M059J (cell line): ENCODE measurements around the gene GYPA. TPM values are rescaled to one million over a fixed set of nuclear protein-coding genes. Genes with fewer than 3 reads are reported as not detected.
"Not testable (repeated sequence)": the region's sequence is repeated elsewhere in the genome, so short reads cannot be mapped to it uniquely, and the experiment has no call there.

ENCODE experiments used
- DNase-seq: peaks from one replicate; pipeline ENCODE4 v3.0.0-alpha.2; 2012; ENCODE audit warnings: low read depth
- total RNA-seq: library from RNA; depleted of rRNA; stranded (reverse); fragments of >200 nt; shearing (Covaris generic); gene quantifications from 2 replicates; pipeline ENCODE4 v1.2.3, GENCODE V29; 2014

Gene GYPA
- total RNA-seq, 1 experiment from 2014 or later: not detected

DNA sequence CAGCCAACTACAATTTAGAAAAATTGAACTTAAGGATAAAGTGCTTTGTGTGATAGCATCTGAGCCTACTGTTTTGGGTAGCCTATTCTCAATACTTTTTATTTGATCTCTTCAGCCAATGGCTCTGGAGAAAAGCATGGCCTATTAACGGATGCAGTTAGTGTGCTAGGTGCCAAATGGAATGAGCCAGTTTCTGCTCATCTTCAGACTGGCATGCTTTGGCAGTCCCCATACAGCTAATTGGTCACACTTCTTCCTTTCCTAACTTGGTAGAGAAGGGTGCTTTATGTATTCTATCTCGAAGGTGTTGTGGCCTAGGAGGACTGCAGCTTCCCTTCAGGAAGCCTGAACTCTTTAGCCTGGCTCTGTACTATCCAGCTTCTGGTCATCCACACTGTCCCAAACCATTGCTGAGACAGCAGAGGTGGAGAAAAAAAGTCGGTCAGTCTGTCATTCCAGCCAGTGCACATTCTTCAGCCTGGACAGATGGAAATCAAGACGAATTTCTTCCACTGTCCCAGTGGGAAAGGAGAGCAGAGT lies 11.1 kb downstream of the GYPA start:
- DNase-seq: not testable (repeated sequence)

DNA sequence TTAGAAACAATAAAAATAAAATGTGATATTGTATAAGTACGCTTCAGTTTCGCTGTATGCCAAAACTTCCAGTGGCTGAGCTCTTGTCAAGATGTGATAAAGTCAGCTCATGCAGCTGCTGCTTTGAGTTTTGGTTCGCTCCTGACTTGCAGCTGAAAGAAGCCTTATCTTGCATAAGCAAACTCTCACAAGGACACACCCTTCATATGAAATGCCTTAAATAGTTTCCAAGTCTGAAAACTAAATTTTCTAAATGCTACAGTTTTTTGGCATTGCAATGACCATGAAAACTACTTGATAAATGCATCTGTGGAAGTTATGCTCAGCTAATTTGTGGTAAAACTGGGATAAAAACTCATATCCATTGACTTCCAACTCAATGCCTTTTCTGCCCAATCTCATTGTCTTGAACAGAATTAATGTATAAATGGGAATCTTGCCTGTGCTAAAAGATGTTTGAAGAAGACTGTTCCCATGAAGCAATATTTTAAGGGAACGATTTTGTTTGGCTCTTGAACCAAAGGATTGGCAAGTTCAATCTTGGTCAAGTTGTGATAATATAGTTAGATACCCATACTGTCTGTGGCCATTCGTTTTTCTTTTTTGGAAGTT lies 11.7 kb downstream of the GYPA start:
- DNase-seq: not testable (repeated sequence)

DNA sequence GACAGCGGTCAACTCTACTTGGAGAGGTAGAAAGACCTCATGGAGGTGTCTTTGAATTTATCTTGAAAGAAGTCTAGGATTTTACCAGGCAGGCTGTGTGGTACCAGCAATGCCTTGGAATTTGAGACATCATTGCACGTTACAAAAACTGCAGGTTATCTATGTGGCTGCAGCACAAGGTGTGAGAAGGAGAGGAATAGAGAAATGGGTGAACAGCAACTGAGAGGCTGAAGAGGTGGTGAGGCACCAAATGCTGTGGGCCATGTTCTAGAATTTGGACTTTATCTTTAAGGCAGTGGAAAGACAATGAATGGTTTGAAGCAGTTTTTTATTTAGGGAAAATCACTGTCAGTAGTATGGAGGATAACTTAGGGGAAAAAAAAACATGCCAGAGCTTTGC lies 15.4 kb downstream of the GYPA start:
- DNase-seq: not testable (repeated sequence)

DNA sequence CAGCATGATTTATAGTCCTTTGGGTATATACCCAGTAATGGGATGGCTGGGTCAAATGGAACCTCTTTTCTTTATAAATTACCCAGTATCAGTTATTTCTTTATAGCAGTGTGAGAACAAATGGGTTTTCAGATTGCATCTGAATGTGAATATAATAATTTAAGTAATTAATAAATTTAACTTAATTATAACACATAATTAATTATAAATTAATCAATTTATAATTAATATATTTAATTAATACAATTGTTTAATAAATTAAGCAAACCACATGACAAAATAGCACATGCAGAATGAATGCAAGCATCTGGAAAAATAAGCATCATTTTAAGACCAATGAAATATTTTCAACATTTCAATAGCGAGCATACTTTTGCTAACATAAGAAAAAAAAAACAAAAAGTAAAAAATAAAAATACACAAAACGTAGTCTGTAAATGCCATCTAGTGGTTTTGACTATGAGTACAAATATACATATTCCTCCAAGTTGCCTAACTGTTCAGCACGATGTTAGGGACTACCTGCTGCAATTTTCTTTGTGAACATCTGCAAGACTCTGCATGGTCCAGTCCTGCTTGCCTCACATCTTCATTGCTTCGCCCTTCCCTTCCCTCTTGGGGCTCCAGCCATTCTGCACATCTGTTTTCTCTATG lies 16.4 kb downstream of the GYPA start:
- not testable (repeated sequence) for DNase-seq

DNA sequence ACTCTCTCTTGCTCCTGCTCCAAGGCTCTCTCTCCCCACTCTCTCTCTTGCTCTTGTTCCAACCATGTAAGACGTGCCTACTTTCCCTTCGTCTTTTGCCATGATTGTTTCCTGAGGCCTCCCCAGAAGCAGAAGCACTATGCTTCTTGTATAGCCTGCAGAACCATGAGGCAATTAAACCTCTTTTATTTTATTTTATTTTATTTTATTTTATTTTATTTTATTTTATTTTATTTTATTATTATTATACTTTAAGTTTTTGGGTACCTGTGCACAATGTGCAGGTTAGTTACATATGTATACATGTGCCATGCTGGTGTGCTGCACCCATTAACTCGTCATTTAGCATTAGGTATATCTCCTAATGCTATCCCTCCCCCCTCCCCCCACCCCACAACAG lies 17.2 kb downstream of the GYPA start:
- not testable (repeated sequence) for DNase-seq

DNA sequence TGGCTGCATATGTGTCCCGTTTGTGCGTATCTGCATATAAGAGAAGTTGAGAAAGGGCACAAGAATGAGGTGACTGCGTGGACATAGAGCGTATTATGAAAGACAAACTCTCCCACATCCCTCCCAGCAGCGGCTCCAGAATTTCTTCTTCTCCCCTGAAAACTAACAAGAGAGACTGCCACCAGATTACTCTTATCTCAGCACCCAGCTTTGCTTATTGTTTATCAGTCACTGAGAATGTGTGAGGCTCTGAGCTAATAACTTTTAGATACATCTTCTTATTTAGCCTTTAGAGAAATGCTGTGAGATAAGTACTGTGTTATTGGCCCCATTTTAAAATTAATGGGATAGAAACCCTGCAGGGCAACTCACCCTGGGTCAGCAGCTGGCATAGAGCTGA lies 20.8 kb downstream of the GYPA start:
- not testable (repeated sequence) for DNase-seq

DNA sequence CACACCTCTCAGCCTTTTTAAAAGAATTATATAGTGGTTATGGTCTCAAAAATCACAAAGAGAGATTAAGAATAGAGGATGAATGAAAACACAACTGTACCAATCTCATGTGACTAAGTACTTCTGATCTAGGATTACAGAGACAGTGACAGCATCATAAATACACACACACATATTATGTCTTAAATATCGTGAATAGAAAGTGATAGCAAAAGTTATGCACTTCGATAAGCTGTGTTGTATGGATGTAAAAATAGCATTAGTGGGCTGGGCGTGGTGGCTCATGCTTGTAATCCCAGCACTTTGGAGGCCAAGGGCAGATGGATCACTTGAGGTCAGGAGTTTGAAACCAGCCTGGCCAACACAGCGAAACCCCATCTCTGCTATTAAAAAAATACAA lies 25.0 kb downstream of the GYPA start:
- no peak for DNase-seq

DNA sequence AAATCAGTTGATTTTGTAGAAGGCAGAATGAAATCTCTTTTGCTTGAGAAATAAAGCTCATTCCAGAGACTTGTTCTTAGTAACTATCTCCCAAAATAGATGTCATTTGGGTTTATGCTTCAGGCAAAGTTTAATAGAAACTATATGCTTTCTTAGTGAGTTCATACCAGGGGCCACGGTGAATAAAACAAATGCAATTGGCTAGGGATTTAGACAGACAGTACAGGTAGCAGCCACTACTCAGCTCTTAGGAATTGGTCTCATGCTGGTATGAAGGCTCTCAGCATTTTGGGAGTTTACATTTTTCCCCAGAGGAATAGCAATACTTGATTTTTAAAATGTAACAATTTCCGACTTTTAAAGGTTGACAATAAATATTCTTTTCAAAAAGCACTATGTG lies 27.0 kb downstream of the GYPA start:
- no peak for DNase-seq

DNA sequence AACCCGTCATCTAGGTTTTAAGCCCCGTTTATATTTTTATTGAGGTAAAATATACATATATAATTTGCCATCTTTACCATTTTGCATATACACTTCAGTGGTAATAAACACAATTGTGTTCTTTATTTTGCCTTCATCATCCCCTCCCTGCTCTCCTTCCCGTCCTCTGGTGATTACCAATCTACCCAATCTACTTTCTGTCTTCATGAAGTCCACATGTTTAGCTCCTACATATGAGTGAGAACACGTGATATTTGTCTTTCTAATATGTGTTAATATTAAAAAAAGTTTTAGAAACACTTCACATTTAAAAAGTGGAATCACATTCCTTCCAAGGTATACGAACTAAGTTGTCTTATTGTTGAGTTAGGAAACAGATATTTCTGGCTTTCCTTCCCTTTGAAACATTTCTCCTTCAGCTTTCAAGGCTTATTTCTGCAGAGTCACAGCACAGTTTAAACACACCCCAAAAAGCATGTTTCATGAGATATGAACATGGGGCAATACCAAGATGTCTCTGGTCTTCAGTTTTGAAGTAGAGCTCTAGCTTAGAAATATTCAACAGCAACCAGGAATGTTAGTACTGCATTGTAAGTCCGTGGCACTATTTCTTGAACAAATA lies 35.9 kb downstream of the GYPA start:
- no peak for DNase-seq

DNA sequence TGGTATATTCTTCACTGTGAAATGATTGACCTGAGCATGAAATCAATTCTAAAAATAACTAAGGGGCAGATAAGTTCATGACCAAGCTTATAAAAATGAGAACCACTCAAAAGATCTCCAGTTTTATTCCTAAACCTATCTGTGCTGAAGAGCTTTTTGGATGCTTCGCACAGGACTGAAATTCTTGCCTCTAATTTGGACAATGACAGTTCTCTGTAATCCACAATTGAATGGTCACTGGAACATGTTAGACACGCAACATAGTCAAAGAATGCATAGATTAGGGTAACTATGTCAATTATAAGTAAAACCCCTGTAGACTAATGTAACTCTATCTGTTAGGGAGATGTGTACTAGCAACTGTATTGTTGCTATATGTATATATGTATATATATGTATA lies 42.7 kb downstream of the GYPA start:
- DNase-seq: not testable (repeated sequence)

DNA sequence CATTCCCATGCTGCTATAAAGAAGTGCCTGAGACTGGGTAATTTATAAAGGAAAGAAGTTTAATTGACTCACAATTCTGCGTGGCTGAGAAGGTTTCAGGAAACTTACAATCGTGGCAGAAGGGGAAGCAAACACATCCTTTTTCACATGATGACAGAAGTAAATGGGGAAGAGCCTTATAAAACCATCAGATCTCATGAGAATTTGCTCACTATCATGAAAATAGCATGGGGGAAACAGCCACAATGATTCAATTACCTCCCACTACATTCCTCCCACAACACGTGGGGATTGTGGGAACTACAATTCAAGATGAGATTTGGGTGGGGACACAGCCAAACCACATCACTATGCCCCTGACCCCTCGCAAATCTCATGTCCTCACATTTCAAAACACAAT lies 46.5 kb downstream of the GYPA start:
- DNase-seq: not testable (repeated sequence)

DNA sequence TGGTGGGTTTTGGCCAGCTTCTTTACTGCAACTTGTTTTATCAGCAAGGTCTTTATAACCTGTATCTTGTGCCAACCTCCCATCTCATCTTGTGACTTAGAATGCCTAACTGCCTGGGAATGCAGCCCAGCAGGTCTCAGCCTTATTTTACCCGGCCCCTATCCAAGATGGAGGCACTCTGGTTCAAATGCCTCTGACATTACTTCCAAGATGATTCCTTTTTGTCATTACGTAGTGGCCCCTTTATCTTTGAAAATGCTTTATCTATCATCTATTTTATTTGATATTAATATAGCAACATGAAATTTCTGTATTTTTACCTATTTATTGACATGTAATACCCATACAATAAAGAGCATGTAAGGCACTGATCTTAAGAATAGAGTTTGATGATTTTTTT lies 49.3 kb downstream of the GYPA start:
- not testable (repeated sequence) for DNase-seq

DNA sequence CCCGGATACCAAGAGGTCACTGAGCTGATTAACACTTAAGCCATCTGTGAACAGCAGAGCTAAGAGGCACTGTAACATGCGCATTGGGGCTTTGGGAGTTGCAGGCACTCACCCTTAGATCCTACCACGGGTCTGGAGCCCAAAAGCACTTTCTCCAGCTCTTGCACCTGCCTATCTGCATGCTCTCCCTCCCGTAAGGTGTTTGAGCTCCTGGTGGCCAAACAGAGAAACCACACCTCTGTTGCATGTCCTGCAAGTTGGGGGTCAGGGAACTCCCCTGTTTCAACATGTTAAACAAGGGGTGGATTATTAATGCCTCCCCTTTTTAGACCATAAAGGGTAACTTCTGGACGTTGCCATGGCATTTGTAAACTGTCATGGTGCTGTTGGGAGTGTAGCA lies 49.8 kb downstream of the GYPA start:
- no peak for DNase-seq

DNA sequence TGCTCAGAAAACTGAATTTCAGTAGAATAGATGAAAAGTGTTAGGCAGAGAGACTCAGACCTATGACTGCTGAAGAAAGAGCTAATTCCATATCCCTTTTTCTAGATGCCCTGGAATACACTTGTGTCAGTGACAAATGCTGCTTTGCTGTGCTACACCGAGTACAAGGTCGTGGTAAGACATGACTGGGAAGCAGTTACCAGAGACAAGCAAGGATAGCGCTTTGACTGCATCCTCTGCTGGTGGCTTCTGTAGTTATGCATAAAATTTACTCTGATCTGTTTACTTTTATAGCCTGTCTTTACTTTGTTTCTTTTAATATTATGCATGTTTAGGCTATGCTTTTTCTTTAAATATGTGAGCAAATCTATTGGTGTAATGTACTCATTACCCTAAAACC lies 58.5 kb downstream of the GYPA start:
- not testable (repeated sequence) for DNase-seq

DNA sequence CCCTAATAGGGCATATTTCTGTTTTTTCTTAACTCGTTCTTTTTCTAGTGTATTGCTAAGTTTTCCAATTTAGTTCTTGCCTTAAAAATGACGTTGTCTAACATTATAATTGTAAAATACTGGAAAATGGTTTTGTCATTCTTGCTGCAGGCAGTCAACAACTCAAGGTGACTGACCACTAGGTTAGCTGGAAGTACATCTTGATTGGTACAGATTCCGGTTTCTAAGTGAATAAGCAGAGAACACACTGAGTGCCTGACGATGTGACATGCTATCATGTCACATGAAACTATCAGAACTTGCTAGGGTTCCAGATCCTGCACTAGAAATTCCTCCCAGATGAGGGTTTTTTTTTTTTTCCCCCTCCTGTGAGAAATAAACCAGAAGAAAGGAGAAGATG lies 60.4 kb downstream of the GYPA start:
- DNase-seq: not testable (repeated sequence)

DNA sequence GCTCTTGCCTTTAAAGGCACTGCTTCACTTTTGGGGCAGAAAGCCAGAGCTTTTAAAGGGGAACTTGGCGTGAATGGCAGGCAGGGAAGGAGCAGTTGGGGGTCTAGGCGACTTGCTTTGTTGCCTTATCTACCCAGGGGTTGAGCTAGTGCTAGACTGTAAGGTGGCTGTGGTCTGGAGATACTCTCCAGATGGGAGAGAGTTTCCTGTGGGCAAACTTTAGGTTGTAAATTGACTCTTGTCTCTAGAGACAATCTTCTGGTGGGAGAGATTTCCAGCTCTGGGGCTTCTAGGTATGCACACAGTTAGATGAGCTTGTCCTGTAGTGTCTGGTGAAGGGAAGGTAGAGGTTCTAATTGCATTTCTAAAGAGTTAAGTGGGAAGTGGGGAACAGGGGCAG lies 61.8 kb downstream of the GYPA start:
- not testable (repeated sequence) for DNase-seq

DNA sequence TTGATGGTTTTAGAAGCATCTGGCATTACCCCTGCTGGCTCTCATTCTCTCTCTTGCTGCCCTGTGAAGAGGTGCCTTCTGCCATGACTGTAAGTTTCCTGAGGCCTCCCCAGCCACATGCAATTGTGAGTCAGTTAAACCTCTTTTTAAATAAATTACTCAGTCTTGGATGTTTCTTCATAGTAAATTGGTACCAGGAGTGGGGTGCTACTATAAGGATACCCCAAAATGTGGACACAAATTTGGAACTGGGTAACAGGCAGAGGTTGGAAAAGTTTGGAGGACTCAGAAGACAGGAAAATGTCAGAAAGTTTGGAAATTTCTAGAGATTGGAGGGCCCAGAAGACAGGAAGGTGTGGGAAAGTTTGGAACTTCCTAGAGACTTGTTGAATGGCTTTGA lies 79.0 kb downstream of the GYPA start:
- not testable (repeated sequence) for DNase-seq

DNA sequence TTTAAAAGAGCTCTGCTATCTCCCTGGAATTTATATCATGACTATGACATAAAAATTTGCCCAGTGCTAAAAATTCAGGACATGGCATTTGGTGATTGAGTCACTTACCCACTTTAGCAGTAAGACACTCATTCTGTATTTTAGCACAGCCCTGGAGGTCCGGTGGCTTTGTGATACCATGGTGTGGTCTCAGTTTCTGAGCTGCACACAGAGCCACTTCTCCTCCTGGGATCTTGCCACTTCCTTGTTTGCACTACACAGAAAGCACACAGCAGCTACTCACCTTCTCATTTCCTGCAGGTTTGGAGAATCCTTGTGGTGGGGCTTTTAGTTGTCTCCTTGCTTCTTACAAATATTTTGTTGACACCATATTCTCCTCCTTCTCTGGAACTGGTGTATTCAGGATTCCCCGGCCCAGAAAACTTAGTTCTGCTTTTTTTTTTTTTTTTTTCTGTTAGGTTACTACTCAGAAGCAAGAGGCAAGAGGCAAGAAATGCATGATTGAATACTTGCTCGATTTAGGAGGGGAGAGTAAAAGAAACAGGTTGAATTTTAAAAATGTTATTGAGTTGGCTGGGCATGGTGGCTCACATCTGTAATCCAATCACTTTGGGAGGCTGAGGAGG lies 80.2 kb downstream of the GYPA start:
- DNase-seq: not testable (repeated sequence)
